WERI-Rb-1 (cell line): Measurements from ENCODE around the gene PANK2.

Experiments
- DNase-seq: peaks from one replicate; pipeline ENCODE4 v3.0.0-alpha.2; 2020
- H3K27ac ChIP-seq: fragments of 250-450 bp; sonication (Bioruptor Pico); 2 replicates; pipeline ENCODE4 v1.5.1; 2020; ENCODE audit warnings: mild to moderate bottlenecking, moderate library complexity
- H3K27me3 ChIP-seq: fragments of 250-450 bp; sonication (Bioruptor Pico); 2 replicates; pipeline ENCODE4 v1.5.1; 2021; ENCODE audit warnings: mild to moderate bottlenecking, low read depth, moderate library complexity; ENCODE audit not compliant: insufficient read depth, severe bottlenecking
- H3K36me3 ChIP-seq: fragments of 250-450 bp; sonication (Bioruptor Pico); 2 replicates; pipeline ENCODE4 v1.5.1; 2020; ENCODE audit warnings: mild to moderate bottlenecking, moderate library complexity
- H3K4me3 ChIP-seq: 2 replicates; pipeline ENCODE4 v1.5.1; 2011; ENCODE audit warnings: low read depth, mild to moderate bottlenecking, control low read depth, low read length
- H3K9me3 ChIP-seq: fragments of 250-450 bp; sonication (Bioruptor Pico); 2 replicates; pipeline ENCODE4 v1.5.1; 2021; ENCODE audit warnings: mild to moderate bottlenecking, moderate library complexity; ENCODE audit not compliant: severe bottlenecking
- TF ChIP-seq, protein P1 (sequence below): IDR thresholded peaks from 2 replicates; pipeline ENCODE4 v1.5.1; 2011; ENCODE audit warnings: low read depth, mild to moderate bottlenecking, control low read depth, inconsistent platforms, low read length

PANK2 gene

DNA sequence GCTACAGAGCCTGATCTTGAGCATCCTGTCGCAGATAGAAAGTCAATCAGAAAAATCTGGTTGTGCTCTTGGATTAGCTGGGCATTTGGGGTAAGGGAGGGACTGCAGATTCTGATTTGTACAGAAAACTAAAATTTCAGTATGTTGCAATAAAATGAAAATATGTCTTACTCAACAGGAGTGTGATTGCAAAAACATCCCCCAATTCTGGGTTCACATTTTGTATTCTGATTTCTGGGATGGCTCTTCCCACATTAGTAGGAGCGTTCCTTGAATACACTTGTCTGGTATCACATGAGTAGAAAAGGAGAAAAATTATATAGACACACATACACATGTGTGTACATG lies 40.5 kb downstream of the PANK2 start:
- Histone ChIP-seq H3K4me3 (no peak overlapping the region), H3K27me3 (no peaks in the 10 kb centered on the region), H3K9me3 (no peaks in the 10 kb centered on the region), H3K36me3 (peaks cover 16% of the 10 kb centered on the region), H3K27ac (no peak overlapping the region)
- TF ChIP-seq, protein P1, sequence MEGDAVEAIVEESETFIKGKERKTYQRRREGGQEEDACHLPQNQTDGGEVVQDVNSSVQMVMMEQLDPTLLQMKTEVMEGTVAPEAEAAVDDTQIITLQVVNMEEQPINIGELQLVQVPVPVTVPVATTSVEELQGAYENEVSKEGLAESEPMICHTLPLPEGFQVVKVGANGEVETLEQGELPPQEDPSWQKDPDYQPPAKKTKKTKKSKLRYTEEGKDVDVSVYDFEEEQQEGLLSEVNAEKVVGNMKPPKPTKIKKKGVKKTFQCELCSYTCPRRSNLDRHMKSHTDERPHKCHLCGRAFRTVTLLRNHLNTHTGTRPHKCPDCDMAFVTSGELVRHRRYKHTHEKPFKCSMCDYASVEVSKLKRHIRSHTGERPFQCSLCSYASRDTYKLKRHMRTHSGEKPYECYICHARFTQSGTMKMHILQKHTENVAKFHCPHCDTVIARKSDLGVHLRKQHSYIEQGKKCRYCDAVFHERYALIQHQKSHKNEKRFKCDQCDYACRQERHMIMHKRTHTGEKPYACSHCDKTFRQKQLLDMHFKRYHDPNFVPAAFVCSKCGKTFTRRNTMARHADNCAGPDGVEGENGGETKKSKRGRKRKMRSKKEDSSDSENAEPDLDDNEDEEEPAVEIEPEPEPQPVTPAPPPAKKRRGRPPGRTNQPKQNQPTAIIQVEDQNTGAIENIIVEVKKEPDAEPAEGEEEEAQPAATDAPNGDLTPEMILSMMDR = no peak
- DNase-seq = no peak

DNA sequence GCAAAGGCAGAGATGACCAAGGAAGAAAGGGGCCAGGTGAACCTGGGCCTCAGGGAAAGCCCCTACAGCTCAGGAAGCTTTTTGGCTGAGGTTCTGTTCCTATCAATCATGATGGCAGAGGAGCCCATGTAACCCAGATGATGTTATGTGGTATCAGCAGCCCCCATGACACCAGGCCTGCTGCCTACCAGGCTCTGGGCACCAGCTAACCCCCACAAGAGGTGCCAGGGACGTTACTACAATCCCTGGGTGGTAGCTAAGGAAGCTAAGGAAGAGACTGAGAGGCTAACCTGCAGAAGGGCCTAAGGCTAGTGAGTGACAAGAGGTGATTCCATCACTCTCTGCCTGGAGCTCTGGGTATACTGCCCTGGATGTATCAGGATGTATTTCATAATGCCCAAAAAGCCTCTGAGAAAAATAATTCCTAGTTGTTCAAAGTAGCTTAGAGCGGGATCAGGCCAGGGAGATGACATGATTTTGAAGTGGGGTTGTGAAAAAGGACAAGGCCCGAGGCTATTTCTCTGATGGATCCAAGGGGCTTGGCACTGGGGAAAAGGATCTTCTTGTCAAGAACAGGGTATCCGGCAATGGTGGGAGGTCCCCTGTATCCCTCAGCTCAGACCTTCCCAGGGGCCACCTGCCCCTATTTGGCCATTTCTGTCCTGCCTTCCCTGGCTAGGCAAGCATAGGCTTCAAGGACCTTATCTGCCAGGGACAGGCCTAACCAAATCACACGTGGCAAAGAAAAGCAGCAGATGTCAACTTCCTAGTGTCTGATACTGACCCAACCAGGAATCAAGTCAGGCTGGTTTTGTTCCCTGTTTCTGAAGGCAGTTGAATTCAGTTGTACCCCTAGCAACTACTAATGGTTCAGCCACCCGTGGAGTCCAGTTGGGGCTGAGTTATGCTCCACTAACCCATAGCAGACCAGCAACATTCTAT lies 41.3 kb downstream of the PANK2 start:
- TF ChIP-seq, protein P1 = no peak
- Histone ChIP-seq H3K9me3 (no peaks in the 10 kb centered on the region), H3K36me3 (peaks cover 7% of the 10 kb centered on the region), H3K27ac (no peak overlapping the region), H3K4me3 (no peak overlapping the region), H3K27me3 (no peaks in the 10 kb centered on the region)
- no peak for DNase-seq

DNA sequence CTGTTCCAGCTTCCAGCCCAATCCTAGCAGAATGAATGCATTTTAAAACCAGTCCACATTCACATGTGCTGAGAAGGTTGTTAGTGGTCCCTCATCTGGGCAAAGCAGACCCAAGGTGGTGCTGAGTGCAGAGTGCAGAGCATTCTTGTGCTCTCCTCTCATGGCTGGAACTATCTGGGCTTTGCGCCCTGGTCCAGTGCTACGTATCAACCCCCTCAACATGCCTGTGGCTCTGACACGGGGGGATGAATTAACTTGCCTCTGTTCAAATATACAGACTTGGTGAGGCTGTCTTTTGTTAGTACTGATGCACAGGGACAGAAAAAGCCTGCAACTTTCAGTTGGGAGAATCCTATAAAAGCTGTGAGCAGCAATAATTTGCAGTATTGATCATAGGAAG lies 42.5 kb downstream of the PANK2 start:
- DNase-seq = no peak
- no peaks in the 10 kb centered on the region for H3K9me3 ChIP-seq
- TF ChIP-seq, protein P1 = no peak
- H3K27ac ChIP-seq = no peak overlapping the region
- no peak overlapping the region for H3K4me3 ChIP-seq
- H3K36me3 ChIP-seq = peaks cover 3% of the 10 kb centered on the region; the same call in 1 of the 2 replicates
- H3K27me3 ChIP-seq = no peaks in the 10 kb centered on the region

DNA sequence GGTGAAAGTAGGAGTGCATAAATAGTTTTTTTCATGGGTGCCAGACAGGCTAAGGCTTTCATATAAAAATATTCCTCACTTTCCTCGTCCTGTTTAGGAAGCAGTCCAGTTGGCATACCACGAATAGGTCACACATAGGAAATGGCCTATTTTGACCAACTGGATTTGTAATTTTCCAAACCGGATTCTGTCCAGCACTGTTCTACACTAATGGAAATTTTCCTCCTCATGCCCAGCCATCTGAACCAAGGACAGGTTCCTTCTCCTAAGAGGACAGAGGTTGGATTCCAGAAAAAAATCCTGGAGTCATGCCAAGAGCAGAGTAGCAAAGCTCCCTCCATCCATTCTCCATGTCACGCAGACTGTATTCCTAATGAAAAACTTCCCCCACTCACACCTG lies 43.1 kb downstream of the PANK2 start:
- Histone ChIP-seq H3K9me3 (no peaks in the 10 kb centered on the region), H3K27ac (no peak overlapping the region), H3K27me3 (no peaks in the 10 kb centered on the region), H3K4me3 (no peak overlapping the region), H3K36me3 (no peaks in the 10 kb centered on the region)
- no peak for DNase-seq
- TF ChIP-seq, protein P1 = no peak

DNA sequence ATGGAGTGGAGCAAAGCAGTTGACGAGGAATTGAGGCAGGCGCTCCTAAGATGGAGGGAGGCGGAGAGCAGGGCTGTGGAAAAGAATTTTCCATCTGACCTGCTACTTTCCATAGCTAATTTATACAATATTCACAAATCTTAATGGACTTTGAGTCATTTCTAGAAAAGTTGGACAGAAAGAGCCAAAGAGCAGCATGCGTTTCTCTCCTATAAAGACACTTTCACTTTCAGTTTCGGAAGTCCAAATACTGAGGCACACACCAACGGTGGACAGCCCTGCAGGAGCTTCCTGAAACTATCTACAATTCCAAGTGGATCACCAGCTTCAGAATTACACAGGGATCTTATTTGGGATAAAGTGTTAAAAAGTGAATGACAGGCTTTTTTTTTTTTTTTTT lies 43.5 kb downstream of the PANK2 start:
- no peaks in the 10 kb centered on the region for H3K9me3 ChIP-seq
- DNase-seq = no peak
- TF ChIP-seq, protein P1 = no peak
- H3K36me3 ChIP-seq = no peaks in the 10 kb centered on the region; the same call in 1 of the 2 replicates
- H3K27me3 ChIP-seq = no peaks in the 10 kb centered on the region
- no peak overlapping the region for H3K4me3 ChIP-seq
- no peak overlapping the region for H3K27ac ChIP-seq
